GM20000 (cell line): ENCODE measurements around the gene LTBP1.
"Not testable (repeated sequence)": the region's sequence is repeated elsewhere in the genome, so short reads cannot be mapped to it uniquely, and the experiment has no call there.

ENCODE experiments used
- DNase-seq: peaks from one replicate; pipeline ENCODE4 v3.0.0; 2012; ENCODE audit warnings: low spot score
- CTCF ChIP-seq: IDR thresholded peaks from 2 replicates; pipeline ENCODE4 v1.5.1; 2012; ENCODE audit warnings: mild to moderate bottlenecking, control low read depth; ENCODE audit errors: extremely low read depth, missing control alignments

LTBP1 gene

DNA sequence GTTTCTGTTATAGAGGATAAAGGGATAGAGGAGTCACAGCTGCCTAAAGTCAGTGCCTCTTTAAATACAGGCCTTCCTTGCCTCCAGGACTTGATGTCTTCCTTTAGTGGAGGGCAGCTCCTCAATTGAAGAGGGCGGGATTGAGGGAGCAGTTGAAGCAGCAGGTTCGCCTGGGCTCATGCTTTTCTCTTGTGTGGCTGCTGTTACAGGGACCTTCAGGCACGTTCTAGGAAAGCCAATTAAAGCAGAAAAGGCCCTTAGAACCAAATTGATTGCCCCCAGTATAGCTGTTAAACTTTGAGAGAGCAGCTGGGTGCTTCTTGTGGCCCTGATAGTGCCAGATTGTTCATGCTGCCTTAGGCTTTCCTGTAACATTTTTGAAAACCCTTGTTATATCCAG lies 42.0 kb upstream of the LTBP1 start:
- DNase-seq: no peak
- no peak for TF ChIP-seq CTCF

- no peak for TF ChIP-seq CTCF
- no peak for DNase-seq
Measured at GRCh38 chr2:32905270-32905669, 41.5 kb upstream of the LTBP1 start.

DNA sequence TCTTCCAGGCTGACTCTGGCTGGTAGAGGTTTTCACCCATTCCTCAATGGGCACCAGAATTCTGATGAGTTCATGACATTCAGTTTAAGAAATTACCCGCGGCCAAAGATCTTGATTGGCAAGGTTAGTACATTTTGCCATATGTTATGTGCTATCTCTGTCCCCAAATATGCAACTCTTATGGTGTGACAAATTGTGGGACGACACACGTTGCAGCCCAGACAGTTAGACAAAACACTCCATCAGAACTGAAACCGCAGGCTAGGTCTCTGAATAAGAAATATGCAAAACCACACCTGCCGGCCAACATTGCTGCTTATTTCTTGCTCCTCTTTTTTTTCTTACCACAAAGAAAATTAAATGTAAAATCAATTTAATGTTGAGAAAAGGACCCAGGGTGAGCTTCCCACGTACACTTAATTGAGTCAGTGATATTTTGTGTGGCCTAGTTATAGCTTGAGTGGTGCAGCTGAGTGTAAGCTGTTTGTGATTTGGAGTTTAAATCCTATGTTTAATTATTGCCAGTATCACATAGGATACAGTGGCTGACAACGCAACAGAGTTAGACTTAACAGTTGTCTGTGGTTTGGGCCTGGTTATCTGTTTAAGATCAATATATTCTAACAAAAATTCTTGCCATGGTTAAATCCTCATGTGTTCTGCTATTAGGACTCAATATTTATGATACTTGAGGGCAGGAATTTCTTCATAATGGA lies 35.7 kb upstream of the LTBP1 start:
- peak; percentile 18 for DNase-seq
- no peak for TF ChIP-seq CTCF

GRCh38 chr2:32915694-32916093 lies 31.1 kb upstream of the LTBP1 start:
- no peak for TF ChIP-seq CTCF
- DNase-seq: no peak

GRCh38 chr2:32918774-32919173 lies 28.0 kb upstream of the LTBP1 start:
- no peak for DNase-seq
- TF ChIP-seq CTCF: no peak

- DNase-seq: not testable (repeated sequence)
Measured at GRCh38 chr2:32919901-32920300, 26.9 kb upstream of the LTBP1 start.

DNA sequence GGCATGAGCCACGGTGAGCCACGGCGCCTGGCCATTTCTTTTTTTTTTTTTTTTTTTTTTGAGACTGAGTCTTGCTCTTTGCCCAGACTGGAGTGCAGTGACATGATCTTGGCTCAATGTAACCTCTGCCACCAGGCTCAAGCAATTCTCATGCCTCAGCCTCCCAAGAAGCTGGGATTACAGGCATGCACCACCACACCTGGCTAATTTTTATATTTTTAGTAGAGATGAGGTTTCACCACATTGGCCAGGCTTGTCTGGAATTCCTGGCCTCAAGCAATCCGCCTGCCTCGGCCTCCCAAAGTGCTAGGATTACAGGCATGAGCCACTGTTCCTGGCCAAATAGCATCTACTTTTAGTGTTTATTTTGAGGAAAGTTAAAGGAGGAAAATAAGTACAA lies 25.3 kb upstream of the LTBP1 start:
- DNase-seq: not testable (repeated sequence)

GRCh38 chr2:32922501-32922900 lies 24.3 kb upstream of the LTBP1 start:
- no peak for DNase-seq
- TF ChIP-seq CTCF: no peak
